Activated CD8-positive, alpha-beta memory T cell treated with anti-CD3 and anti-CD28 coated beads for 48 hours (primary cell): ENCODE data around the gene BCL6B.
"Not testable (repeated sequence)": the region's sequence is repeated elsewhere in the genome, so short reads cannot be mapped to it uniquely, and the experiment has no call there.

Source experiments
- DNase-seq, 3 experiments: peaks; one replicate each; pipeline ENCODE4 v3.0.0-alpha.2; 2020; ENCODE audit warnings: low read depth in 2 of 3, low spot score in 2 of 3

BCL6B gene

DNA sequence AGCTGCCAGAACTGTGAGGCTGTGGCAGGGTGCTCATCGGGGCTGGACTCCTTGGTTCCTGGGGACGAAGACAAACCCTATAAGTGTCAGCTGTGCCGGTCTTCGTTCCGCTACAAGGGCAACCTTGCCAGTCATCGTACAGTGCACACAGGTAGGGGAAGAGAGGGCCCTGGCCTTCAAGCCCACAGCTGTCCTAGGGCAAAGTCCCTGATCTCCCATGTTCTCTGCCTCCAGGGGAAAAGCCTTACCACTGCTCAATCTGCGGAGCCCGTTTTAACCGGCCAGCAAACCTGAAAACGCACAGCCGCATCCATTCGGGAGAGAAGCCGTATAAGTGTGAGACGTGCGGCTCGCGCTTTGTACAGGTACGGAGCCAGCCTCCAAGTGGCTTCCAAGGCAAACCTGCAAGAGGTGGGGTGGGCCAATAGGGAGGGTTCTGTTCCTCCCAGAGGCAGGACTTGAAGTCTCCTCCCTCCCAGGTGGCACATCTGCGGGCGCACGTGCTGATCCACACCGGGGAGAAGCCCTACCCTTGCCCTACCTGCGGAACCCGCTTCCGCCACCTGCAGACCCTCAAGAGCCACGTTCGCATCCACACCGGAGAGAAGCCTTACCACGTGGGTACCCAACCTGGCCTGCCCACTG is 3.7 kb downstream of the BCL6B start:
- DNase-seq, result no peak

DNA sequence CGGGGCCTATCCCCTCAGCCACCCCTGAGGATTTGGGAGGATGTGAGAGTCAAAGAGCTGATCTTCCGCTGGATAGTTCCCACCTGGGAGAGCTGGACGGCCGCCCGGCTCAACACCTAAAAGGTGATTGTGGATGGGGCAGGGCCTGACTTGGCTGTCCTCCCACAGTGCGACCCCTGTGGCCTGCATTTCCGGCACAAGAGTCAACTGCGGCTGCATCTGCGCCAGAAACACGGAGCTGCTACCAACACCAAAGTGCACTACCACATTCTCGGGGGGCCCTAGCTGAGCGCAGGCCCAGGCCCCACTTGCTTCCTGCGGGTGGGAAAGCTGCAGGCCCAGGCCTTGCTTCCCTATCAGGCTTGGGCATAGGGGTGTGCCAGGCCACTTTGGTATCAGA is 4.5 kb downstream of the BCL6B start:
- no peak for DNase-seq

DNA sequence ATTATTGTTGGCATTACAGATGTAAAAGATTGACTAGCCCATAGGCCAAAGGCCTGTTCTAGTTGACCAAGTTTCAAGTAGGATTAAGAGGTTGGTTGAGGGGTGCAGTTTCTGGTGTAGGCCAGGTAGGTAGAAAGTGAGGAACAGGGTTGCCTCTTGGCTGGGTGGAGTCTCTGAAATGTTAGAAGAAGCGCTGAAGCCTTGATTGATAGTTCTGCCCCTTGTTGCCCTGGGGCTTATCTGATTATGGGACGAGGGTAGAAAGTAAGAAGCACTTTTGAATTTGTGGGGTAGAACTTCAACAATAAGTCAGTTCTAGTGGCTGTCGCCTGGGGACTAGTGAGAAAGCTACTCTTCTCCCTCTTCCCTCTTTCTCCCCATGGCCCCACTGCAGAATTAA is 6.2 kb downstream of the BCL6B start:
- DNase-seq, result no peak

DNA sequence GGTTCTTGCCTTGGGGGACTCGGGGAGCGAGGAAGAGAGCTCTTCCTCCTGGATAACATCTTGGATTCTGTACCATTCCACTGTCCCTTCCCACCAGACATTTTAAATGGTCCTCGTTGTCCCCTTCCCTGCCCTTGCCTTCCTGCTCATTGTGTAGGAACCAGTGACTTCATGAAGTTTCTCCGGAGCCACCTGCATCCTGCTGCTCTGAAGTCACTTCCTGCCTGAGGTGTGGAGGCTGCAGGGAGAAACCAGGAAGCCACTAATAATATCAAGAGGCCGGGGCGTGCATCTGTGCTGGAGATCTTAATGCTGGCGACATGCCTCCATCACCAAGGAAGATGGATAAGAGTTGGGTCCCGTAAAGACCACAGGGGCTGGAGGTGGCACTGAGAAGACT is 6.8 kb downstream of the BCL6B start:
- DNase-seq, result peak in 1 of 3 experiments; percentile 10

DNA sequence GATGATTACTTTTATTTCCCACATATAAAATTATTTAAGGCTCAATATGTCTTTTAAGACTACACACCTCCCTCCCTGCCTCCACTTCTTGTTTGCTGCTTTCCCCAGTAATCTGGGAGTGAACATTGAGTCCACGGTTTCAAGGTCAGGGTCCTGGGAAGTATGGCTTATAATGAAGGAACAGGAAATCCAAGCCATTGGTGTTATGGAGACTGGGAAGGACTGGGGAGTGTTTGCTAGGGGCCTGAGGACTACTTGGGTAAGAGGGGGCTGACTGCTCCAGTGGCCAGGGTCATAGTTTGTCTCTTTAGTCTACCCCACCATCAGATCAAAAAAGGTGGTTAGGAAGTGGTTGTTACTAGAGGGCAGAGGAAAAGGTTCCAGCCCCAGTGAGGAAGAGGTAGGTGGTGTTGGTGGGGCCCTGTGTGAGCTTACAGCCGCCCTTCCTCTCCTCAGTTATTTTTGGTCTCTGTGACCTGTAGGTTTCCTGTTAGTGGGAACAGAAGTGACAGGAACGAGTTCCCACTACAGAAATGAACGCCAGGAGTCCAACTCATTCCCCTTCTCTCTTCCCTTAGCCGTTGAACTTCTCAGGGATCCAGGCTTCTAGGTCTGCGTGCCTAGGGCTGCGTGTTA is 12.2 kb downstream of the BCL6B start:
- no peak for DNase-seq

DNA sequence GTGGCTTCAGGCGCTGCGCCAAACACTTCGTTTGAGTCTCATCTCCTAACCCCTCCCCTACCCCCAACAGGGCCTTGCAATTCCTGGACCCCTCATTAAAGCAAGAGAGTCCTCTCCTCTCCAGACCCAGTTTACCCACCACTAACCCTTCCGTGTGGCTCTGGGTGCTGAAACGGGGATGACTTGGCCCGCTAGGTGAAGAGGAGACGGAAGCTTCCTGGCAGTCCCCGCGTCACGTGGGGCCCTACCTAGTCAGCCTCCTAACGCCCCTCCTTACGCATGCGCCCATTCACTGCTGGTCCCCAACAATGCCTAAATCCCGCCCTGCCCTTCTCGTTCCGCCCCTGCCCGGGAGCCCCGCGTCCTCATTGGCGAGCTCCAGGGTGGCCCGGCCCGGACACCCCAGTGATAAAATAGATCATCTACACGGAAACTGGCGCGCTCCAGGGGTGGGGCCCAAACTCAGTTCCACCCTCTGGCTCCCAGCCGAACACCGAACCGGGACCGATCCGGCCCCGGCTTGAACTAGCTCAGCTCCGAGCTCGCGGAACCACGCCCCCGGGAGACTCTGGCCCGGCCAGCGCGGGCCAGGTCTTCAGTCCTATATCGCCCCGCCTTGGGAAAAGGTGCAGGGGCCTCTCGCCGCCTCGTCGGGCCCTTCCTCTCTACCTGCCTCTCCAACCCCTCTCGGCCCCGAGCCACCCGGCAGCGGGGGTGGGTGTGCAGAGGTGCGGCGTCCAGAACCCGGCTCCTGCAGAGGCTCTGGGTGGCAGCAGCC is 12.9 kb downstream of the BCL6B start, which contains the start of gene SLC16A13:
Gene SLC16A13, plus strand, starts transcription at position 425 of the 778 bp plus-strand sequence. CDS start 368 bp downstream, outside the sequence.
- peak in 2 of 3 experiments; percentile 92 to 95 for DNase-seq

DNA sequence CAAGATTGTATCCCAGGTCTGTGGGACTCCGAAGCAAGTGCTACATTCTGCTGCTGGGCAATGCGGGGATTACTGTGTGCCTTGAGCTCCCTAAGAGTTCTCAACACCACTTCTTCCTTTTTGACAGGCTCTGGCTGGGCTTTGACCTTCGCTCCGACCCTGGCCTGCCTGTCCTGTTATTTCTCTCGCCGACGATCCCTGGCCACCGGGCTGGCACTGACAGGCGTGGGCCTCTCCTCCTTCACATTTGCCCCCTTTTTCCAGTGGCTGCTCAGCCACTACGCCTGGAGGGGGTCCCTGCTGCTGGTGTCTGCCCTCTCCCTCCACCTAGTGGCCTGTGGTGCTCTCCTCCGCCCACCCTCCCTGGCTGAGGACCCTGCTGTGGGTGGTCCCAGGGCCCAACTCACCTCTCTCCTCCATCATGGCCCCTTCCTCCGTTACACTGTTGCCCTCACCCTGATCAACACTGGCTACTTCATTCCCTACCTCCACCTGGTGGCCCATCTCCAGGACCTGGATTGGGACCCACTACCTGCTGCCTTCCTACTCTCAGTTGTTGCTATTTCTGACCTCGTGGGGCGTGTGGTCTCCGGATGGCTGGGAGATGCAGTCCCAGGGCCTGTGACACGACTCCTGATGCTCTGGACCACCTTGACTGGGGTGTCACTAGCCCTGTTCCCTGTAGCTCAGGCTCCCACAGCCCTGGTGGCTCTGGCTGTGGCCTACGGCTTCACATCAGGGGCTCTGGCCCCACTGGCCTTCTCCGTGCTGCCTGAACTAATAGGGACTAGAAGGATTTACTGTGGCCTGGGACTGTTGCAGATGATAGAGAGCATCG is 15.4 kb downstream of the BCL6B start:
- no peak for DNase-seq

DNA sequence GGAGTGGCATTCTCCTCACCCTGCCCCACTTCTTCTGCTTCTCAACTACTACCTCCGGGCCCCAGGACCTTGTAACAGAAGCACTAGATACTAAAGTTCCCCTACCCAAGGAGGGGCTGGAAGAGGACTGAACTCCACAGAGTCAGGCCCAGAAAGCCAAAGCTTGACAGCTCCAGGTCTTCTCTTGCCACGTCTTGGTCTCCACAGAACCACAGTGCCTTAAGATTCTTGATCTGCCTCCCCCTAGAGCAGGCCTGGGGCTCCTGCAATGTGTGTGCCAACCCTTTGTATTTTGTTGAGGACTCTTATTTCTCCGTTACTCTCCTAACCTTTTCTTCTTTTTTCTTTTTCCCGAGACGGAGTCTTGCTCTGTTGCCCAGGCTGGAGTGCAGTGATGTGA is 17.0 kb downstream of the BCL6B start:
- no peak for DNase-seq

DNA sequence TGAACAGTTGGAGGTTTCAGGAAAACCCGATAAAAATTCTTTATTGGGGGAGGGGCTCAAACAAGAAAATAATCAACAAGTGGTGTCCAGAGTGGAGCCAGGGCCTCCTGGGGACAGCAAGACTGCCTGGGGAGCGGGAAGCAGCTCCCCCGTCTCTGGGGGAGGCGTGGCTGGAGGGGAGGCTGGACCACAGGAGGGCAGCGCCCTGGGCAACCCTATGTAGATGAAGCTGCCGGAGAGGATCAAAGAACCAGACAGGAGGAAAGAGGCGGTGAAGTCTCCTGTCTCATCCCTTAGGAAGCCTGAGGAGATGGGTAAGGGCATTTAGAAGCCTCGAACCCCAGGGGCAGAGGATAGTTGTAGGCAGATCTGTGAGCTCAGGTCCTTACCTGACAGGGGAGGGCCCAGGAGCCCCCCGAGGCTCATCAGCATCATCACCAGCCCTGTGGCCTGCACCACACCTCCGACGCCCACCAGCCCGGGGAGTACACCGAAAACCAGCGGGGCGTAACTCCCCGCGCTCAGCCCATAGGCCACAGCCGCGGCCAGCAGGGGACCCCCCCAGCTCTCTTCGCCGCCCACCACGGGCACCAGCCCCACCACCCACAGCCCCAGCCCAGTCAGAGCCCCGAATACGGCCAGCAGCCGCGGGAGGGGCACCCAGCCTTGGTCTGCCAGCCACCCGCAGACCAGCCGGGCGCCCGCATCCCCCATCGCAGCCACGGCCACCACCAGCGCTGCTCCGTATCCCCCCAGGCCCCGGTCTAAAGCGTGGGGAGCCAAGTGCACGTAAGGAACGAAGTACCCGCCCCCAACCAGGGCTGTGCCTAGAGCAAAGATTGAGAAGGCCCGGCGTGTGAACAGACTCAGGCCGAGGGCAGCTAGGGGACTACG is 19.0 kb downstream of the BCL6B start:
- no peak for DNase-seq

DNA sequence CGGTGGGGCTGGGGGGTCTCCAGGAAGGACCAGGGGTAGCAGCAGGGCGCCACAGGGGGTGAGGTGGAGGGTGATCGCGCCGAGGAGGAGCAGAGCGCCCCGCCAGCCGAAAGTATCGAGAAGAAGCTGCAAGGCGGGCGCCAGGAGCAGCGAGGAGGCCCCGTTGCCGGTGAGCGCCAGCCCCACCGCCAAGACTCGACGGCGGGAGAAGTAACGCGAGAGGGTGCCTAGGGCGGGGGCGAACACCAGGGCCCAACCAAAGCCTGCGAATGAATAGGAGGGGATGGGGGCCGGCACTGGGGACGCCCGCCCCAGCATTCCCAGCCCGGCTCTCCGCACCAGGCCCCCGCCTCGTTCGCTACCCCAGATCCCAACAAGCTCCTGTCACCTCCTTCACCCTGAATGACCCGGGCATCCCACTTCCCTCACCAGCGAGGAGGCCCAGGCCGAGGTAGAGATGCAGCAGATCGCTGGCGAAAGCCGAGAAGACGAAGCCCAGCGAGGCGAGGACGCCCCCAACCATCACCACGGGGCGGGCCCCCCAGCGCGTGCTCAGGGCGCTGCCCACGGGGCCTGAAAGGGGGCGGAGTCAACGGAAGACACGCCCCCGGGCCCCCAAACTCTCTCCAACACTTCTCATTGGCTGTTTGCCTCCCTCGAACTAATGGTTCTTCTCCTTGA is 19.8 kb downstream of the BCL6B start:
- peak in 1 of 3 experiments; percentile 18 for DNase-seq

DNA sequence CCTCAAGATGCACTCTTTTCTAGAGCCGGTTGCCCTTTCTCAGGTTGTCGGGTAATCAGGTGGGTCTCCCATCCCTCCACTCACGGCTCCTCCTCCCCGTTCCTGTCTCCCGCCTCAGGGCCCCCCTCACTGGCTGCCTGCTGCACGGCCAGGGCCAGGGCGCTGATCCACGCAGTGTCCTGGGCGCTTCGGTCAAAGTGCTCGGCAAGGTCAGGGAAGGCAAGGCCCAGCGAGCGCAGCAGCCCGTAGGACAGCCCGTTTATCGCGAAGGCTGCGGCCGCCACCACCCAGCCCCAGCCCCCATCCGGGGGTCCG is 20.3 kb downstream of the BCL6B start:
- peak in 1 of 3 experiments; percentile 22 for DNase-seq

DNA sequence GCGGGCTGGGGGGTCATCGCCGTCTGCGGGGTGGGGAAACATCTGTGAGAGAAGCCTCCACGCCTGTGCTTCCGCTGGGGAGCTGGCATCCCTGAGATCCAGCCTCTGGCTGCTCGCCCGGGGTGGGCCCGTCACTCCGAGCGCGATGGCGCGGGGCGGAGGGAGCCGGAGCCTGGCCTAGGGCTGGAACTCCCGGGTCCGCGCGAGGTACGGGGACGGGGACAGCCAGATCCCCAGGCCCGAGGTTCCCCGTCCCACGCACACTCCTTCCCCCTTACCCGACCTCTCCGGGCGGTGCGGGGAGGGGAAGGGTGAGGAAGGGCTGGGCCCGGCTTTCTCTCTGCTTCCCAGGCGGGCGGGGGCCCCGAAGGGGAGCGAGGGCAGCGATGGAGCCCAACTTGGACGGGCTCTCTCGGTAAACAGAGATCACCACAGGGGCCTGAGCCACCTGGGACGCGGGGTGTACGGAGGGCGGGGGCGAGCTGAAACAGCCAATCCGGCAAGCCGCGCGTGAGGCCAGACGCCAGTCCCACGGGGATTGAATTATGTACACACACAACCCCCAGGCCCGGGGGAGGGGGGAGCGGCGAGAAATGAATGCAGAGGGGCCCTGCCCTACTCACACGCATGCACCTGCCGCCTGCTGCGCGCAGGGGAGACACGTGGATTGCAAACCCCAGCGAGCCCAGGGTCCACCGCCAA is 20.8 kb downstream of the BCL6B start, which contains the start of gene SLC16A11:
Gene SLC16A11, minus strand, starts transcription at position 596 of the 702 bp plus-strand sequence. Its CDS starts 579 bp downstream, at position 17.
- no peak for DNase-seq

DNA sequence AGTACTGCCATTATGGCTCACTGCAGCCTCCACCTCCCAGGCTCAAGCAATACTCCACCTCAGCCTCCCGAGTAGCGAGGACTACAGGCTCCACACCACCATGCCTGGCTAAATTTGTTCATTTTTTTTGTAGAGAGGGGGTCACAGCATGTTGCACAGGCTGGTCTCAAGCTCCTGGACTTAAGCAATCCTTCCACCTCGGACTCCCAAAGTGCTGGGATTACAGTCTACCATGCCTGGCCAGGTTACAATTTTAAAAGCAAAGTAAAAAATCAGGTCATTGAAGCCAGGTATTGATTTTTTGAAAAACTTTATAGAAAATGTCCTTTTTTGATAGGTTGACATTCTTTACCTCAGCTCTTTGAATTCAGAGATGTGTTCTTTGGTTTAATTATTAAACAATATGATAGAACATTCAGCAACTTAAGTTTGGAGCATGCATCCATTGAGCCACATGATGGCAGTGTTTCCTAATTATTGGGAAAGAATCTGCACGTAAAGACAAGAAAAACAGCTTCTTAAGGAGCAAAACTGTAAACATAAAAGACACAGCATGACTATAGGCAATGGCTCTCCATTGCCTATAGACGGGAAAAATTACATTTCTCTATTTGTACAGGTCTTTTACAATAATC is 22.8 kb downstream of the BCL6B start:
- DNase-seq, result no peak

DNA sequence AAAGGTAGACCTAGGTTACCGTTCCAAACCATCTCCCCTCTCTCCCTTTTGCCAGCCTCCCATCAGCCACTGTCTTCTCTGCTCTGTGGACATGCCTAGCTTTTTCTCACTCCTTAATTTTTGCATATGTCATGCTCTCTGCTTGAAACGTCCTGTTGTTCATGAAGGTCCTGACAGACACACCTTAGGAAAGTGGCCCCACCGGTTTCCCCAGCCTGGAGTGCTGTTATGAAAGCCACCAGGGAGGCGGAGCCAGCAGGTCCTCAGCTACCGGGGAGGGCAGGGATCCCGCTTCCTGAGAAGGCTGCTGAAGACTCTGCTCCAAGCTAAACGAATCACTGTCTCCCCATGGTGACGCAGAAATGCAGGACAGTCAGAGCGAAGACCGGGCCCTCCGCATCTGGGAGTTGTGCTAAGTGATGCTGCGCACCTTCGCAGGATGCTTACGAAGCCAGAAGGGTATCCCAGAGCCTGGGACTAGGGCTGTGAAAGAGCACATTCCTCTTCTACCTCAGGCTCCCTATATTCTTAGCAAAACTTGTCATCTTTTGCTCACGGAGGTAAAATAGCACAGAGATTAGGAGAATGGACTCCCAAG is 23.4 kb downstream of the BCL6B start:
- peak in 1 of 3 experiments; percentile 14 for DNase-seq

DNA sequence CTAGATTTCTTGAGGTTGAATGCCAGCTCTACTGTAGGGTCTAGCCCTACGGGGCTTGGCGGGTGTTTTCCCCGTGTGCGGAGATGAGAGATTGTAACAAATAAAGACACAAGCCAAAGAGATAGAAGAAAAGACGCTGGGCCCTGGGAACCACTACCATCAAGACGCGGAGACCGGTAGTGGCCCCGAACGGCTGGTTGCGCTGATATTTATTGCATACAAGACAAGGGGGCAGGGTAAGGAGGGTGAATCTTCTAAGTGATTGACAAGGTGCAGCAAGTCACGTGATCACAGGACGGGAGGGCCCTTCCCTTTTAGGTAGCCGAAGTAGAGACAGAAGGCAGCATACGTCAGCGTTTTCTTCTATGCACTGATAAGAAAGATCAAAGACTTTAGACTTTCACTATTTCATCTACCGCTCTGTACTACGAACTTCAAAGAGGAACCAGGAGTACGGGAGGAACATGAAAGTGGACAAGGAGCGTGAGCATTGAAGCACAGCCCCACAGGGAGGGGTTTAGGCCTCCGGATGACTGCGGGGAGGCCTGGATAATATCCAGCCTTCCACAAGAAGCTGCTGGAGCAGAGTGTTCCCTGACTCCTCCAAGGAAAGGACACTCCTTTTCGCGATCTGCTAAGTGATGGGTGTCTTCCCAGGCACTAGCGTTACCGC is 24.0 kb downstream of the BCL6B start:
- not testable (repeated sequence) for DNase-seq

DNA sequence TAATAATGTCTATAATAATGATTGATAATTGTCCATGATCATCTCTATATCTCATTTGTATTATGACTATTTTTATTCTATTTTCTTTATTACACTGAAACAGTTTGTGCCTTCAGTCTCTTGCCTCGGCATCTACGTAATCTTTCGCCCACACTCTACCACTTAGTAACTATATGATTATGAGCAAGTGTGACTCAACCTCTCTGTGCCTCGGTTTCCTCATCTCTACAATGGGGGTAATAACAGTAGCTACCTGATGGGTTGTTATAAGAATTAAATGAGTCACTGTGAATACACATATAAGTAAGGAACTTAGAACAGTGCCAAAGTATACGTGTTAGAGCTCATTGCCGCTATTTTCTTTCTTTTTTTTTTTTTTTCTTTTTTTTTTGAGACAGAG is 24.7 kb downstream of the BCL6B start:
- DNase-seq, result no peak

DNA sequence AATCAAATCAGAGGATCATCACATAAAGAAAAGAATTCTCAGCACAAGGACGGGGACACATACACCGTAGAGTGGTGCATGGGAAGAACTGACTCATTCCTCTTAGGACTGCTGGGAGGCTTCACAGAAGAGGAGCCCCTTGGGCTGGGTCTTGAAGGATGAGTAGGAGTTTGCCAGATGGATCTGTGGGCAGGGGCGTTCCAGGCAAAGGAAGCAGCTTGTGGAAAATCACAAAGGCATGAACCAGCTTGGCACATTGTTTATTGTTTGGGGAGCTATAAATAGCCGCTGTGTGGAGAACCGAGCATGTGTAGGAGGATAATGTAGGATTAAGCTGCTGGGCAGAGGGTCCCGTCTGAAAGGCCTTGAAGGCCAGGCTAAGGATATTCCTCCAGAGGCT is 26.1 kb downstream of the BCL6B start:
- no peak for DNase-seq

DNA sequence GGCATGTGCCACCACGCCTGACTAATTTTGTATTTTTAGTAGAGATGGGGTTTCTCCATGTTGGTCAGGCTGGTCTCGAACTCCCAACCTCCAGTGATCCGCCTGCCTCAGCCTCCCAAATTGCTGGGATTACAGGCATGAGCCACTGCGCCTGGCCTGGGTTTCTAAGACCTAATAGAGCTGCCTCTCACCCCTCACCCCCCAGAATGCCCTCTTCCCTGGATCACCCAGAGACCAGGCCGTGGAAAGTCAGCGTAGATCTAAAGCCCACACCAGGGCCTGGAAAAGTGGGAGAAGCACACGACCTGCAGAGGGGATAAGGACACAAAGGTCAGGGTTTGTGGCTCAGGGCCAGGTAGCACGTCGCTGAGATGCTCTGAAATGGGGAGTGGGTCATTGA is 27.7 kb downstream of the BCL6B start:
- not testable (repeated sequence) for DNase-seq
